ENCODE measurements around the gene SND1.

SND1 gene

GRCh38 chr7:127891854-127892438 lies 240.0 kb downstream of the SND1 start:
- no peak for DNase-seq (ENCODE audit: insufficient read length, low spot score)
- no peak for FAIRE-seq
- TF ChIP-seq CTCF (IDR thresholded peaks at IDR 0.05; ENCODE audit: insufficient read depth, missing control alignments), result no peak

- TF ChIP-seq CTCF (IDR thresholded peaks at IDR 0.05; ENCODE audit: insufficient read depth, missing control alignments), result no peak
- no peak for FAIRE-seq
These were observed 240.7 kb downstream of the SND1 start for GRCh38 chr7:127892488-127893314.

GRCh38 chr7:127893547-127893946 lies 241.6 kb downstream of the SND1 start:
- TF ChIP-seq CTCF (IDR thresholded peaks at IDR 0.05; ENCODE audit: insufficient read depth, missing control alignments), result no peak
- no peak for DNase-seq (ENCODE audit: insufficient read length, low spot score)
- no peak for FAIRE-seq

More at GRCh38 chr7:127892488-127893314, 240.7 kb downstream of the SND1 start:
- DNase-seq (ENCODE audit: insufficient read length, low spot score), result no peak

- DNase-seq (ENCODE audit: insufficient read length, low spot score) (no peak), FAIRE-seq (no peak)
- no peak for TF ChIP-seq CTCF (IDR thresholded peaks at IDR 0.05; ENCODE audit: insufficient read depth, missing control alignments)
These were observed 242.6 kb downstream of the SND1 start for GRCh38 chr7:127894588-127894987.

- FAIRE-seq, result no peak
- DNase-seq (ENCODE audit: insufficient read length, low spot score), result no peak
- TF ChIP-seq CTCF (IDR thresholded peaks at IDR 0.05; ENCODE audit: insufficient read depth, missing control alignments), result no peak
These were observed 243.4 kb downstream of the SND1 start for GRCh38 chr7:127895360-127895759.

GRCh38 chr7:127895814-127896280 lies 243.9 kb downstream of the SND1 start:
- no peak for TF ChIP-seq CTCF (IDR thresholded peaks at IDR 0.05; ENCODE audit: insufficient read depth, missing control alignments)
- DNase-seq (ENCODE audit: insufficient read length, low spot score) (no peak), FAIRE-seq (no peak)

GRCh38 chr7:127896659-127897058 lies 244.7 kb downstream of the SND1 start:
- FAIRE-seq (no peak), DNase-seq (ENCODE audit: insufficient read length, low spot score) (no peak)
- TF ChIP-seq CTCF (IDR thresholded peaks at IDR 0.05; ENCODE audit: insufficient read depth, missing control alignments), result no peak

Data from D721Med (cell line).